H1 (cell line): ENCODE data around the gene UBR1. TPM values are rescaled to one million over a fixed set of nuclear protein-coding genes. Genes with fewer than 3 reads are reported as not detected.

Experiments
- BCL11A ChIP-seq, 2 experiments: IDR thresholded peaks; one replicate each; pipeline ENCODE4 v1.6.1; 2011; ENCODE audit warnings: low read depth in 2 of 2, low read length in 2 of 2, mild to moderate bottlenecking in 2 of 2
- CBX5 ChIP-seq: fragments of 300-800, 300-1000 bp; sonication (generic); IDR thresholded peaks from 2 replicates; pipeline ENCODE4 v1.7.1; 2016; ENCODE audit warnings: antibody characterized with exemption, low read length, low read depth
- CEBPB ChIP-seq: IDR thresholded peaks from 2 replicates; pipeline ENCODE4 v1.6.1; 2012; ENCODE audit warnings: low read depth, low read length
- CHD1 ChIP-seq: IDR thresholded peaks from 2 replicates; pipeline ENCODE4 v1.6.1; 2012; ENCODE audit warnings: low read depth, low read length, improper control_type of control experiment
- CREB1 ChIP-seq: IDR thresholded peaks from 2 replicates; pipeline ENCODE4 v1.6.1; 2012; ENCODE audit warnings: inconsistent platforms
- EGR1 ChIP-seq: IDR thresholded peaks from 2 replicates; pipeline ENCODE4 v1.6.1; 2011; ENCODE audit warnings: low read depth, low read length, borderline replicate concordance
- GTF2F1 ChIP-seq: IDR thresholded peaks from 2 replicates; pipeline ENCODE4 v1.6.1; 2012; ENCODE audit warnings: low read depth, low read length, improper control_type of control experiment, borderline replicate concordance
- KDM4A ChIP-seq: IDR thresholded peaks from one replicate; pipeline ENCODE4 v1.7.1; 2012; ENCODE audit warnings: low read depth, mild to moderate bottlenecking, moderate library complexity, low read length, inconsistent platforms; ENCODE audit not compliant: severe bottlenecking
- POU5F1 ChIP-seq: IDR thresholded peaks from 2 replicates; pipeline ENCODE4 v1.6.1; 2011; ENCODE audit warnings: low read depth, mild to moderate bottlenecking, low read length, moderate library complexity
- RAD21 ChIP-seq, 2 experiments: IDR thresholded peaks in 1 of 2; conservative IDR thresholded peaks in 1 of 2; 2 replicates each; pipeline ENCODE4 v1.6.1; 2011; ENCODE audit warnings: low read depth in 2 of 2, low read length in 2 of 2, improper control_type of control experiment in 1 of 2, inconsistent platforms in 1 of 2, mild to moderate bottlenecking in 1 of 2, moderate library complexity in 1 of 2
- RFX5 ChIP-seq: IDR thresholded peaks from 2 replicates; pipeline ENCODE4 v1.6.1; 2011; ENCODE audit warnings: low read depth, low read length, improper control_type of control experiment, borderline replicate concordance
- RNF2 ChIP-seq: fragments of 200-900, 300-1000 bp; sonication (generic); IDR thresholded peaks from 2 replicates; pipeline ENCODE4 v1.7.1; 2016; ENCODE audit warnings: borderline replicate concordance, low read depth, mild to moderate bottlenecking, antibody characterized with exemption, low read length; ENCODE audit not compliant: poor library complexity, severe bottlenecking; ENCODE audit errors: missing control alignments
- SP2 ChIP-seq: IDR thresholded peaks from 2 replicates; pipeline ENCODE4 v1.6.1; 2012; ENCODE audit warnings: mild to moderate bottlenecking, low read length, inconsistent platforms
- TAF7 ChIP-seq: optimal IDR thresholded peaks from 2 replicates; pipeline ENCODE3; 2011; ENCODE audit warnings: low read depth, mild to moderate bottlenecking, inconsistent platforms, low read length, moderate library complexity, borderline replicate concordance
- TBP ChIP-seq: IDR thresholded peaks from 2 replicates; pipeline ENCODE4 v1.6.1; 2011; ENCODE audit warnings: low read depth, low read length, improper control_type of control experiment
- YY1 ChIP-seq: IDR thresholded peaks from 2 replicates; pipeline ENCODE4 v1.6.1; 2011; ENCODE audit warnings: low read depth, mild to moderate bottlenecking, low read length
- polyA plus RNA-seq, 7 experiments: library from polyadenylated mRNA; depleted of rRNA in 3 of 7; stranded (reverse) in 5 of 7; unstranded in 2 of 7; fragments of >200 nt in 5 of 7; fragments of 200-250 nt in 2 of 7; gene quantifications; 1 replicate in 5 of 7; 2 replicates in 1 of 7; 4 replicates in 1 of 7; pipeline versions ENCODE4 v1.2.1 to v1.2.3, GENCODE V29; 2011 to 2013; ENCODE audit warnings: missing spikeins in 2 of 7, mixed read lengths in 2 of 7
- total RNA-seq: library from RNA; stranded (reverse); fragmentation: NEBNext Ultra II Directional; extraction: Animal tissue kit (Norgen Biotek cat#: 25700); gene quantifications from 2 replicates; pipeline ENCODE4 v1.2.1, GENCODE V29; 2021

The UBR1 gene
- total and polyA plus RNA-seq, 2 of the 8 experiments (the other 6 are each of a cell fraction or from before 2014, with no cell fraction given) = 3.7 to 18.7 TPM

- TF ChIP-seq EGR1 (peak; percentile 82), CBX5 (no peak), TBP (peak; percentile 91), YY1 (peak; percentile 96), CREB1 (peak; percentile 81), POU5F1 (no peak), RAD21 (IDR thresholded peaks at IDR 0.05 in 1 of 2, conservative IDR thresholded peaks at IDR 0.05 in 1 of 2; ENCODE audit: low read depth in 2 of 2, low read length in 2 of 2) (no peak), TAF7 (peak; percentile 71), KDM4A (peak; percentile 94), GTF2F1 (0 out of 2 replicates have a peak, but pooled peaks have one; percentile 32), SP2 (no peak), CEBPB (no peak), BCL11A (IDR thresholded peaks at IDR 0.05; ENCODE audit: low read depth in 2 of 2, low read length in 2 of 2) (no peak), RFX5 (no peak), CHD1 (no peak), RNF2 (no peak)
Measured at GRCh38 chr15:43105778-43106485, at the start of gene UBR1 (continued).
